GM12891 (cell line): Measurements from ENCODE around the gene SCN8A.

Experiments
- DNase-seq: peaks from one replicate; pipeline ENCODE4 v3.0.0; 2011; ENCODE audit warnings: low spot score; ENCODE audit not compliant: insufficient read length
- FAIRE-seq: peaks from 2 replicates; lab custom pipeline; 2011; peaks lifted over from hg19 to GRCh38; lab: Jason Lieb, UNC
- PAX5 ChIP-seq: IDR thresholded peaks from 2 replicates; pipeline ENCODE4 v1.6.1; 2011; ENCODE audit warnings: low read length, moderate library complexity, mild to moderate bottlenecking; ENCODE audit not compliant: insufficient read depth, severe bottlenecking
- POLR2A ChIP-seq: IDR thresholded peaks from 2 replicates; pipeline ENCODE4 v1.6.1; 2011; ENCODE audit warnings: low read depth, low read length, control low read depth
- POLR2AphosphoS5 ChIP-seq: IDR thresholded peaks from 2 replicates; pipeline ENCODE4 v1.6.1; 2011; ENCODE audit warnings: low read depth, low read length, control low read depth
- POU2F2 ChIP-seq: IDR thresholded peaks from 2 replicates; pipeline ENCODE4 v1.6.1; 2011; ENCODE audit warnings: low read depth, mild to moderate bottlenecking, control low read depth, low read length, moderate library complexity
- SPI1 ChIP-seq: IDR thresholded peaks from 2 replicates; pipeline ENCODE4 v1.6.1; 2011; ENCODE audit warnings: low read depth, low read length, control low read depth
- TAF1 ChIP-seq: IDR thresholded peaks from 2 replicates; pipeline ENCODE4 v1.6.1; 2011; ENCODE audit warnings: low read depth, low read length, control low read depth

The SCN8A gene

DNA sequence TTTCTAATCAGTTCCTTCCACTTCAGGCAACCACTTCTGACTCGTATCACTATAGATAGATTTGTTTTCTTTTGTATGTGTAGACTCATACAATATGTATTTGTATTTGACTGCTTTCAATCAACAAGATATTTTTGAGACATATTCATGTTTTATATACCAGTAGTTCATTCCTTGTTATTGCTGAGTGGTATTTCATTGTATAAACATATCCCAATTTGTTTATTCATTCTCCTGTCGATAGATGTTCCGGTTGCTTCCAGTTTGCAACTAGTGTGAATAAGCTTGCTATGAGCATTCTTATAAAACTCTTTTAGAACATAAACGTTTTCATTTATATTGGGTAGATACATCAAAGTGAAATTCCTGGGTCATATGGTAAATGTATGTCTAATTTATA is 138.3 kb downstream of the SCN8A start:
- DNase-seq, result no peak
- TF ChIP-seq PAX5 (no peak), POU2F2 (no peak), SPI1 (no peak), POLR2A (no peak), TAF1 (no peak), POLR2AphosphoS5 (no peak)
- FAIRE-seq, result no peak

DNA sequence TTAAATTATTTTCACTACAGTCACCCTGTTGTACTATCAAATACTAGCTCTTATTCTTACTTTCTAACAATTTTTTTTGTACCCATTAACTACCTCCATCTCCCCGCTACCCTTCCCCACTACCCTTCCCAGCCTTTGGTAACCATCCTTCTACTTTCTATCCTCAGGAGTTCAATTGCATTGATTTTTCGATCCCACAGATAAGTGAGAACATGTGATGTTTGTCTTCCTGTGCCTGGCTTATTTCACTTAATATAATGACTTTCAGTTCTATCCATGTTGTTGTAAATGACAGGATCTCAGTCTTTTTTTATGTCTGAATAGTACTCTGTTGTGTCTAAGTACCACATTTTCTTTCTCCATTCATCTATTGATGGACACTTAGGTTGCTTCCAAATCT is 139.7 kb downstream of the SCN8A start:
- TF ChIP-seq POLR2A, result no peak
- TF ChIP-seq POU2F2, result no peak
- no peak for TF ChIP-seq TAF1
- TF ChIP-seq SPI1, result no peak
- no peak for TF ChIP-seq PAX5
- no peak for TF ChIP-seq POLR2AphosphoS5
- FAIRE-seq, result no peak

DNA sequence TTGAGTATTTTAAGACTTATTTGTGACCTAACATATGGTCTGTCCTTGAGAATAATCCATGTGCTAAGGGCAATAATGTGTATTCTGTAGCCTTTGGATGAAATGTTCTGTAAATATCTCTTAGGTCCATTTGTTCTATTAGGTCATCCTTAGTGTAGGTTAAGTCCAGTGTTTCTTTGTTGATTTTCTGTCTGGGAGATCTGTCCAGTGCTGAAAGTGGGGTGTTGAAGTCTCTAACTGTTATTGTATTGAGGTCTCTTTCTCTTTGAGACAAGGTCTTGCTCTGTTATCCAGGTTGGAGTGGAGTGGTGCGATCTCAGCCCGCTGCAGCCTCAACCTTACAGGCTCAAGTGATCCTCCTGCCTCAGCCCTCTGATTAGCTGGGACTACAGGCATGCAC is 149.5 kb downstream of the SCN8A start:
- no peak for TF ChIP-seq TAF1
- no peak for TF ChIP-seq POLR2AphosphoS5
- no peak for TF ChIP-seq PAX5
- TF ChIP-seq POU2F2, result no peak
- no peak for TF ChIP-seq SPI1
- no peak for TF ChIP-seq POLR2A
- DNase-seq (no peak), FAIRE-seq (no peak)

More for the DNA sequence above, 139.7 kb downstream of the SCN8A start:
- no peak for DNase-seq

DNA sequence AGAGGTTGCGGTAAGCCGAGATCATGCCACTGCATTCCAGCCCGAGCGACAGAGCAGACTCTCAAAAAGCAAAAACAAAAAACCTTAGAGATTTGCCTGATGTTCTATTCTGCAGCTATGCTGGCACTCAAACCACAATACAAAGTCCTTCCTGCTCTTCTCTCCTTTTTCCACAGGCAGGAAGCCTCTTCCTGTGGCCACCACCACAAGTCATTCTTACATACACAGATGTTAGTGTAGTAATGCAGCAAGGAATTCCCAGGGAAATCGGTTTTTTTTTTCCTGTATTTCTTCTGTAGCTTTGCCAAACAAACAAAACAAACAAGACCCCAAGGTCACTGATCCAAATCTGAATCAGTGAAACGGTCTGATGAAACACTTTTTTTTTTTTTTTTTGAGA is 153.2 kb downstream of the SCN8A start:
- DNase-seq, result no peak
- no peak for TF ChIP-seq TAF1
- no peak for TF ChIP-seq POLR2AphosphoS5
- no peak for TF ChIP-seq POLR2A
- no peak for TF ChIP-seq POU2F2
- no peak for TF ChIP-seq PAX5
- TF ChIP-seq SPI1, result no peak
- FAIRE-seq, result no peak

DNA sequence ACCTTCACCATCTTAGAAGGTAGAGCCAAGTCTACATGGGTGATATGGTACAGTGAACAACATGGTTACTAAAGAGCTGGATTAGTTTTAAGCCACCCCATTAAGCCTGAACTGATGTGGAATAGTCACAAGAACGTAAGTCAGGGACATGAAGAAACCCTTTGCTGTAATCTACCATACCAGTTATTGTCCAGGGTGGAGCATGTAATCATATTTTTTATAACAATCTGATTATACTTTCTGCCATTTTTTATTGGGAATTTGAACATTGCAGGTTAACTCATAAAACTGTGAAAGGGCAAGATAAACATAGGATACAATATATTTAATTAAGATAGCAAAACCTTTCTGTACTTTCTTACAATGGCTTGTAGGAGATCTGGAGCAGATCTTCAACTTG is 153.9 kb downstream of the SCN8A start:
- TF ChIP-seq TAF1 (no peak), SPI1 (no peak)
- FAIRE-seq, result no peak
- DNase-seq, result no peak

DNA sequence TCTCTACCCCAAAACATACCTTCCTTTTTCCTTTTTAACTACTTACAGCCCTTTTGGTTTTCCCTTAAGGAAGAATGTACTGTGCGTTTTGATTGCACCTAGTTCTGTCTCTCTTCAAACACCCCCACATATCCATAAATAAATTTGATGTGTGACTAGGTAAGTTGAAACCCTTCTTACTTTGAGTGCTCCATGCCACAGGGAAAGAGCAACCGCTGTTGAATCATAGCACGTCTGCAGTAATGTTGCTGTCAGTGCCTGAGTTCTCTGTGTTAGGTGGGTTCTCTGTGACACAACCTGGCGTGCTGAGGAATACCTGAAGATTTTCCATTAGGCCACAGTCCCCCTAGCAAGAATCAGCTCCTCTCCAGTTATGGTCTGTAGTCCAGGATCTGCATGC is 155.4 kb downstream of the SCN8A start:
- no peak for FAIRE-seq
- TF ChIP-seq SPI1, result no peak
- no peak for TF ChIP-seq POLR2A
- TF ChIP-seq POLR2AphosphoS5, result no peak
- no peak for TF ChIP-seq TAF1
- TF ChIP-seq PAX5, result no peak
- no peak for TF ChIP-seq POU2F2
- no peak for DNase-seq

DNA sequence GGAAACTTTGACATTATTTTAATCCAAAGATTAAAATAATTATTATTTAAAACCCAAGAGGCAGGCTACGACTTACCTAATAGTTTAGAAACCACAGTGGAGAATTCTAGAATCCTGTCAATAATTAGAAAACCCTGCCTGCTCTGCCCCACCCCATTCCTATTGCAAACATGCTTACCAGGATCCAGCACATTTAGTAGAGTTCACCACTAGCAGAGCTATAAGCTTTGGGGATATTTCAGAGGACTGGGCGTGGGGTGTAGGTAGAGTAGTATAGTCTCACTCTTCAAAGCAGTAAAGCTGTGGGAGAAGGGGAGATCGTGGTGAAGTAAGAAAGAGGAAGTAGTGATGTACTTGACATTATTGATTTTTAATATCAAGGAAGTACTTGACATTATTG is 157.2 kb downstream of the SCN8A start:
- FAIRE-seq, result no peak
- TF ChIP-seq PAX5, result no peak
- TF ChIP-seq POLR2AphosphoS5, result no peak
- no peak for TF ChIP-seq POLR2A
- no peak for TF ChIP-seq TAF1
- no peak for TF ChIP-seq POU2F2
- TF ChIP-seq SPI1, result no peak
- DNase-seq, result no peak

DNA sequence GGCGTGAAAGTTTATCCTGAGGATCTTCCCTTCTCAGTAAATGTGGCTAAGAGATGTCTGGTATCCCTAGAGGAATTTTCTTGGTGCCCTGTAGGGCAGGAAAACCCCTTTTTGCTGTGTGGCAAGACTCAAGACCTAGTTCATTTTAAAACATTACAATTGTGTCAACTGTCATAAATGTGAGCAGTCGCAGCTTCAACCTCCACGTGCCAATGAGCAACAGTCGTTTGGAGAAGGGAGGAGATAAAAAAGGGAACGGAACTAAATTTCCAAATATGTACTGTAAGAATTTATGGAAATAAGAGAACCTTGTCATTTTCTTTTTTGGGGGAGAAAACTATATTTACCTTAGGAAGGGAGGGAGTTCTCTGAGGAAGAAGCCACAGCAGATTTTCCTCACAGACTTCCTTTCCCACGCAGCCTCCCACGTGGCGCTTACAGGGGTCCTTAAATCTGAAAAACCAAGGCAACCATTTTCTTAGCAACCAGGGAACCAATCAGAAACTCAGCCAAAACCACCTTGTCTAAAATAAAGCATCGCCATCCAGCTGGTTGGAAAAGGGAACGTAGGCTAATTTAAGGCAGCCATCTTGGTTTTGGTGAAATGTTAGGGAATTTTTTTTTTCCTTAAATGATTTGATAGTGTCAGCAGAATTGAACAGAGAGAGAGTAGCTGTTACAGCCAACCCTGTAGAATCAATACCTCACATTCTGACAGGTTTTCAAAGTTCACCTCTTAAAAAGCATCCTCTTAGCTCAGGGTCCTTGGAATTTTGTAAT is 158.4 kb downstream of the SCN8A start:
- TF ChIP-seq POU2F2, result no peak
- no peak for TF ChIP-seq POLR2A
- no peak for TF ChIP-seq SPI1
- no peak for TF ChIP-seq PAX5
- TF ChIP-seq TAF1, result no peak
- TF ChIP-seq POLR2AphosphoS5, result no peak
- no peak for DNase-seq
- no peak for FAIRE-seq

DNA sequence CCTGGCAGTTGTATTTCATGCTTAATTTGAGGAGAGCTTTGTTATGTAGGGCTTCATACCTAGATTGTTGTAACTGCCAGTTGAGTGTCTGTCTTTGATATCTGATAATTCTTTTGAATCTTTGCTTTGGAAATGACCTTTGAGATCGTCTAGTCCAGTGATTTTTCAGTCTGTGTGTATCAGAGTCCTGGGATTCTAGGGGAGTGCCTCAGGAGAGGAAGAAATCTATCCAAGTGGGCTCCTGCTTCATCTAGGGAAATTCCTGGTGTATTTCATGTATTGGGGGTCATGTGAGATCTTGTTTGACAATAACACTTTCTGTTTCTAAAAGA is 158.9 kb downstream of the SCN8A start:
- FAIRE-seq, result no peak
- TF ChIP-seq SPI1 (no peak), TAF1 (no peak), POLR2A (no peak), PAX5 (no peak), POLR2AphosphoS5 (no peak), POU2F2 (no peak)
- DNase-seq, result no peak

DNA sequence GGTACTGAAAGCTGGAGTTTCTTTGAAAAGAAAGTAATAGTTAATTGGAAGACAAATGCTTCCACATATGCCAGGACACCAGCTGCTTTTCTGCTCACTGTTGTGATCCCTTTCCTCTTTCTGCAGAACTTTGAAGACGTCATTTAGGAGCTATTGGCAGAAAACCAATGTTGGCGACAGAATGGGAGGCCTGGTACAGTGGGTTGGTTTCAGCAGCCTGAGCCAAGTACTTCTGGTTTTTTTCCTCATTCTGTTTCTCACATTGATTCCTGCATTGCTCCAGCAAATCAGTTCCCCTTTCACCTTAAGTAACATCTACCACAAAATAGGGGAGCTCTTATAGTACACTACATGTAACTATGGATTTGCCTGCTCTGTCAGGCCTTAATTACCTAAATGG is 160.6 kb downstream of the SCN8A start:
- TF ChIP-seq POLR2AphosphoS5, result no peak
- no peak for TF ChIP-seq PAX5
- no peak for TF ChIP-seq POLR2A
- no peak for TF ChIP-seq SPI1
- DNase-seq (no peak), FAIRE-seq (no peak)

DNA sequence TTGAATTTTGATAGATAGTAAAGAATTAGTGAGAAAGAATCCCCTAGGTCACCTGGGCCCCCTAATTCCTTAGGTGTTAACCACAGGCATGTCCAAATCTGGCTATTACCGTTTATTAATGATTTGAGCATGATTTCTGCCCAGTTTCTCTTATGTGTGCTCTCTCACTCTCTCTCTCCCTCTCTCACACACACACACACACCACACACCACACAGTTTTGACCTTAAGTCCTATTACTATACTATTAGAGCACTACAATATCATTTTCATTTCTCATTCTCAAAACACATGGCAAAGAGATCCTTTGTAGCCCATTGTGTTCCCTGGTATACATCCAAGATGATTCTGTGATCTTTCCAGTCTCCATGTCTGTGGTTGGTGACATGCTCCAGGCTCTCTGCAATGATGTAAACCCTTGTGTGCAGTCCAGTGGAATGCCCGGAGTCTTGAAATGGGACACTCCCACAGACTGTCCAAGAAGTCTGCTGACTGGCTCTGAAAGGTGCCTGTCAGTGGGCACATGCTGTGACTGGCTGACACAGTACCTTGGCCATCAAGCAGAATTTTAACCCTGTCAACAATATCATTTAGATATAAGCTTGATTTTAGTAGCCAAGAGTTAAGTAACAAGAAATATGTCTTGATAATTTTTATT is 161.3 kb downstream of the SCN8A start:
- DNase-seq, result no peak
- TF ChIP-seq POLR2AphosphoS5 (no peak), POU2F2 (no peak), TAF1 (no peak), PAX5 (no peak)

More for the DNA sequence above, 161.3 kb downstream of the SCN8A start:
- FAIRE-seq, result no peak
